IMR-90 (cell line): ENCODE data around the gene DOCK10. TPM values are rescaled to one million over a fixed set of nuclear protein-coding genes. Genes with fewer than 3 reads are reported as not detected.

ENCODE experiments used
- ATAC-seq: fragments of 200-7000 bp; cut with Tn5 transposase; 2 replicates; pipeline ENCODE4 v1.9.1; 2020; ENCODE audit warnings: low read depth, mild to moderate bottlenecking, moderate library complexity
- BruUV-seq: library from RNA; stranded (reverse); fragments of 400-500 nt; replicated peaks from 2 replicates; lab custom pipeline; 2021; lab: Mats Ljungman, UMichigan
- CTCF ChIA-PET: fragments of 300-600 bp; formaldehyde crosslinking; extraction: SDS; loops from one replicate; lab custom pipeline; 2021; ENCODE audit warnings: antibody characterized with exemption; lab: Yijun Ruan, JAX
- POLR2A ChIA-PET: fragments of 300-600 bp; sonication (Branson Sonifier 250); formaldehyde crosslinking; loops from one replicate; lab custom pipeline; 2022; ENCODE audit warnings: antibody characterized with exemption; ENCODE audit not compliant: unreplicated experiment; lab: Charles Lee
- DNase-seq: peaks from one replicate; pipeline ENCODE4 v3.0.0; 2013
- H2AFZ ChIP-seq: replicated peaks from 2 replicates; pipeline ENCODE3; 2013; ENCODE audit warnings: low read length, mild to moderate bottlenecking; ENCODE audit not compliant: poor library complexity
- H2AK5ac ChIP-seq: 2 replicates; pipeline ENCODE4 v1.6.1; 2013; ENCODE audit warnings: low read depth, low read length, inconsistent platforms
- H2AK9ac ChIP-seq: replicated peaks from 2 replicates; pipeline ENCODE3; 2013; ENCODE audit warnings: mild to moderate bottlenecking, low read depth, low read length, moderate library complexity; ENCODE audit not compliant: poor library complexity
- H2BK120ac ChIP-seq: 2 replicates; pipeline ENCODE4 v1.6.1; 2013; ENCODE audit warnings: low read depth, low read length, inconsistent platforms
- H2BK15ac ChIP-seq: 3 replicates; pipeline ENCODE4 v1.6.1; 2013; ENCODE audit warnings: low read depth, low read length, inconsistent platforms
- H2BK20ac ChIP-seq: 2 replicates; pipeline ENCODE4 v1.6.1; 2013; ENCODE audit warnings: low read depth, mild to moderate bottlenecking, inconsistent platforms, low read length, moderate library complexity
- H2BK5ac ChIP-seq: 2 replicates; pipeline ENCODE4 v1.6.1; 2013; ENCODE audit warnings: mild to moderate bottlenecking, low read depth, low read length, inconsistent platforms; ENCODE audit not compliant: poor library complexity, severe bottlenecking
- H3K14ac ChIP-seq: replicated peaks from 2 replicates; pipeline ENCODE4 v1.6.1; 2013; ENCODE audit warnings: low read depth, low read length, inconsistent platforms
- H3K18ac ChIP-seq: 2 replicates; pipeline ENCODE4 v1.6.1; 2013; ENCODE audit warnings: low read depth, low read length, control low read depth
- H3K23ac ChIP-seq: 2 replicates; pipeline ENCODE4 v1.6.1; 2013; ENCODE audit warnings: low read depth, low read length, inconsistent platforms
- H3K27ac ChIP-seq: 2 replicates; pipeline ENCODE4 v1.5.1; 2013; ENCODE audit warnings: mild to moderate bottlenecking, control low read depth, low read length; ENCODE audit not compliant: insufficient read depth
- H3K27me3 ChIP-seq: 2 replicates; pipeline ENCODE4 v1.6.1; 2013; ENCODE audit warnings: low read length; ENCODE audit not compliant: control insufficient read depth, insufficient read depth
- H3K36me3 ChIP-seq: 2 replicates; pipeline ENCODE4 v1.6.1; 2013; ENCODE audit warnings: low read length, mixed read lengths; ENCODE audit not compliant: control insufficient read depth, insufficient read depth
- H3K4ac ChIP-seq: 2 replicates; pipeline ENCODE4 v1.6.1; 2013; ENCODE audit warnings: low read depth, low read length, inconsistent platforms
- H3K4me1 ChIP-seq: 2 replicates; pipeline ENCODE4 v1.6.1; 2013; ENCODE audit warnings: low read length, mixed read lengths; ENCODE audit not compliant: control insufficient read depth, insufficient read depth
- H3K4me2 ChIP-seq: 2 replicates; pipeline ENCODE4 v1.6.1; 2013; ENCODE audit warnings: low read depth, mild to moderate bottlenecking, control low read depth, low read length, moderate library complexity
- H3K4me3 ChIP-seq: 2 replicates; pipeline ENCODE4 v1.5.1; 2013; ENCODE audit warnings: low read depth, mild to moderate bottlenecking, control low read depth, low read length, moderate library complexity; ENCODE audit not compliant: insufficient read depth
- H3K56ac ChIP-seq: 2 replicates; pipeline ENCODE4 v1.6.1; 2013; ENCODE audit warnings: low read length, inconsistent platforms; ENCODE audit not compliant: insufficient read depth; ENCODE audit errors: extremely low read depth
- H3K79me1 ChIP-seq, 2 experiments: 2 replicates each; pipeline ENCODE4 v1.6.1; 2013; ENCODE audit warnings: low read length in 2 of 2, inconsistent platforms in 1 of 2, low read depth in 1 of 2
- H3K9ac ChIP-seq: 2 replicates; pipeline ENCODE4 v1.6.1; 2013; ENCODE audit warnings: low read depth, low read length, control low read depth
- H3K9me1 ChIP-seq: 2 replicates; pipeline ENCODE4 v1.6.1; 2013; ENCODE audit warnings: low read length, inconsistent platforms; ENCODE audit not compliant: insufficient read depth
- H3K9me3 ChIP-seq: 2 replicates; pipeline ENCODE4 v1.6.1; 2013; ENCODE audit warnings: low read length; ENCODE audit not compliant: control insufficient read depth, insufficient read depth
- H4K20me1 ChIP-seq: 2 replicates; pipeline ENCODE4 v1.6.1; 2013; ENCODE audit warnings: low read length, inconsistent platforms; ENCODE audit not compliant: insufficient read depth
- H4K5ac ChIP-seq: 2 replicates; pipeline ENCODE4 v1.6.1; 2013; ENCODE audit warnings: mild to moderate bottlenecking, low read depth, low read length, control low read depth
- H4K8ac ChIP-seq, 2 experiments: 2 replicates each; pipeline ENCODE4 v1.6.1; 2013; ENCODE audit warnings: low read depth in 2 of 2, low read length in 2 of 2, control low read depth in 1 of 2, inconsistent platforms in 1 of 2
- H4K91ac ChIP-seq: 2 replicates; pipeline ENCODE4 v1.6.1; 2013; ENCODE audit warnings: low read depth, low read length, inconsistent platforms; ENCODE audit not compliant: insufficient read depth
- CEBPB ChIP-seq: IDR thresholded peaks from 2 replicates; pipeline ENCODE4 v1.6.1; 2012; ENCODE audit warnings: low read depth, low read length, improper control_type of control experiment
- FOS ChIP-seq: fragments of 150-350 bp; IDR thresholded peaks from 2 replicates; pipeline ENCODE4 v1.6.1; 2016; ENCODE audit warnings: low read depth, low read length
- MAFK ChIP-seq: IDR thresholded peaks from 2 replicates; pipeline ENCODE4 v1.6.1; 2012; ENCODE audit warnings: low read depth, low read length, improper control_type of control experiment
- MAZ ChIP-seq: IDR thresholded peaks from 2 replicates; pipeline ENCODE4 v1.6.1; 2012; ENCODE audit warnings: low read depth, mild to moderate bottlenecking, low read length, improper control_type of control experiment, moderate library complexity, borderline replicate concordance
- MXI1 ChIP-seq: IDR thresholded peaks from 2 replicates; pipeline ENCODE4 v1.6.1; 2012; ENCODE audit warnings: low read depth, mild to moderate bottlenecking, low read length, moderate library complexity, borderline replicate concordance
- NFE2L2 ChIP-seq: fragments of 150-350 bp; IDR thresholded peaks from 2 replicates; pipeline ENCODE4 v1.6.1; 2016; ENCODE audit warnings: low read depth, mild to moderate bottlenecking, low read length
- WGBS, 2 experiments: methylation state at CpG; one replicate each; pipeline versions ENCODE4 v1.1.5 to v1.1.7; 2013; ENCODE audit warnings: missing lambda C conversion rate in 2 of 2; ENCODE audit not compliant: insufficient read length in 1 of 2; ENCODE audit errors: extremely low coverage in 2 of 2; 5-methylcytosine and 5-hydroxymethylcytosine counted together
- dilution Hi-C: fragments of 300-500 bp; cut with HindIII; formaldehyde crosslinking; loops from one replicate; pipeline ENCODE4 v1.14.3; 2018; ENCODE audit warnings: low sequenced_read_pairs; ENCODE audit not compliant: unreplicated experiment
- in situ Hi-C: fragments of 300-500 bp; cut with MboI; formaldehyde crosslinking; loops from 3 replicates; pipeline ENCODE4 v1.14.3; 2019; ENCODE audit warnings: low sequenced_read_pairs, inconsistent platforms, mixed read lengths
- intact Hi-C: fragments of 100-400 bp; cut with micrococcal nuclease; formaldehyde crosslinking; loops from 2 replicates; pipeline ENCODE4 v1.10.0; 2022
- polyA plus RNA-seq, 3 experiments: library from polyadenylated mRNA; depleted of rRNA; stranded (reverse); fragments of >200 nt; gene quantifications; 2 replicates each; pipeline ENCODE4 v1.2.3, GENCODE V29; 2012; ENCODE audit warnings: low replicate concordance in 1 of 3
- total RNA-seq: library from RNA; depleted of rRNA; stranded (reverse); fragments of >200 nt; gene quantifications from 2 replicates; pipeline ENCODE4 v1.2.3, GENCODE V29; 2012

The DOCK10 gene
- total and polyA plus RNA-seq, 2 of the 4 experiments (the other 2 are of a cell fraction), result 58.6 to 75.3 TPM

DNA sequence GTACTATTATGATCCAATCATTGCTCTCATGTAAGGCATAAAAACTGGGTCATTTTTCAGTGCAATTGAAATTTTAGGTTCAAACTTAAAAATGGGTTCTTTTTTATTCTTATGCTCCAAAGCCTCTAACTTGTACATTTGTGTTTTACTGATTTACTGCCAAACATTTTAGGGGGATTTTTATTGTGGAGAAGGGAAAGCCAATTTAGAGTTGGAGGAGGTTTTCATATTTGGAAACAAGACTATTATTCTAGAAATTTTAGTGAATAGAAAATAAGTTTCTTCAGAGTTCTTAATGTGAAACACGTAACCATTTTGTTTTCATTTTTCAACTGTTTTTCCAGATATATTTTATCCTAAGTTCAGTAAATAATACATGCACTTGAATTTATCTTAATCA is 138.6 kb downstream of the DOCK10 start:
- H3K18ac ChIP-seq, result no peak overlapping the region
- no peak overlapping the region for H3K9ac ChIP-seq
- ATAC-seq (no peak), DNase-seq (no peak)
- H3K4me3 ChIP-seq, result no peak overlapping the region
- no TSS peak for BruUV-seq
- peaks cover 18 to 19% of the 10 kb centered on the region in 2 experiments for H3K79me1 ChIP-seq
- TF ChIP-seq MAFK, result no peak
- TF ChIP-seq MXI1, result no peak
- TF ChIP-seq FOS, result no peak
- TF ChIP-seq MAZ, result no peak
- no peak for TF ChIP-seq NFE2L2
- no peak for TF ChIP-seq CEBPB
- intact Hi-C loops (no loop called here), in situ Hi-C loops (no loop called here), dilution Hi-C loops (no loop called here)
- WGBS, 2 experiments, result no CpG with 5 or more reads among the region's 1 CpG
- no peaks in the 10 kb centered on the region for H3K4me1 ChIP-seq
- no peak overlapping the region for H2BK120ac ChIP-seq
- ChIA-PET CTCF (no interaction called here), POLR2A (no interaction called here)
- no peak overlapping the region for H3K27ac ChIP-seq
- H3K4me2 ChIP-seq, result no peak overlapping the region
- H3K23ac ChIP-seq, result no peak overlapping the region
- no peaks in the 10 kb centered on the region for H3K9me1 ChIP-seq
- no peak overlapping the region for H3K56ac ChIP-seq
- no peak overlapping the region for H3K4ac ChIP-seq
- H4K8ac ChIP-seq, result no peak overlapping the region
- no peak overlapping the region for H4K91ac ChIP-seq
- H2AK5ac ChIP-seq, result no peak overlapping the region
- H2BK15ac ChIP-seq, result no peak overlapping the region
- H4K5ac ChIP-seq, result no peak overlapping the region
- no peaks in the 10 kb centered on the region for H4K20me1 ChIP-seq
- H3K36me3 ChIP-seq, result no peaks in the 10 kb centered on the region
- H3K14ac ChIP-seq, result no peak overlapping the region
- H2AK9ac ChIP-seq, result no peak overlapping the region
- H3K9me3 ChIP-seq, result no peaks in the 10 kb centered on the region
- H3K27me3 ChIP-seq, result no peaks in the 10 kb centered on the region
- H2BK5ac ChIP-seq, result no peak overlapping the region
- no peak overlapping the region for H2BK20ac ChIP-seq
- no peak overlapping the region for H2AFZ ChIP-seq
